DND-41 (cell line): ENCODE results near the gene RNF145.

Source experiments
- ATAC-seq: fragments of 200-7000 bp; cut with Tn5 transposase; 3 replicates; pipeline ENCODE4 v1.9.1; 2021; ENCODE audit warnings: low read depth; ENCODE audit not compliant: insufficient read depth
- DNase-seq: peaks from one replicate; pipeline ENCODE4 v3.0.0-alpha.2; 2020
- H2AFZ ChIP-seq: 2 replicates; pipeline ENCODE4 v1.6.0; 2012; ENCODE audit warnings: low read depth, low read length
- H3K27ac ChIP-seq: 2 replicates; pipeline ENCODE4 v1.5.1; 2012; ENCODE audit warnings: low read length, inconsistent platforms
- H3K27me3 ChIP-seq: fragments of 200-600 bp; sonication (generic); 2 replicates; pipeline ENCODE4 v1.6.0; 2012; ENCODE audit warnings: low read length, mild to moderate bottlenecking, inconsistent platforms; ENCODE audit not compliant: insufficient read depth, poor library complexity
- H3K36me3 ChIP-seq: 2 replicates; pipeline ENCODE4 v1.5.1; 2012; ENCODE audit warnings: low read length, inconsistent platforms; ENCODE audit not compliant: insufficient read depth
- H3K4me1 ChIP-seq: 2 replicates; pipeline ENCODE4 v1.5.1; 2012; ENCODE audit warnings: mild to moderate bottlenecking, low read length; ENCODE audit not compliant: insufficient read depth
- H3K4me2 ChIP-seq: 2 replicates; pipeline ENCODE4 v1.6.0; 2012; ENCODE audit warnings: mild to moderate bottlenecking, moderate library complexity, low read length, inconsistent platforms; ENCODE audit not compliant: insufficient read depth
- H3K4me3 ChIP-seq, 2 experiments: fragments of 200-600 bp in 1 of 2; shearing (Covaris generic) in 1 of 2; 2 replicates each; pipeline ENCODE4 v1.5.1; 2012 to 2016; ENCODE audit warnings: inconsistent platforms in 2 of 2, low read length in 2 of 2, mild to moderate bottlenecking in 2 of 2, low read depth in 1 of 2, moderate library complexity in 1 of 2
- H3K79me2 ChIP-seq: 2 replicates; pipeline ENCODE4 v1.6.0; 2012; ENCODE audit warnings: low read length, inconsistent platforms; ENCODE audit not compliant: insufficient read depth
- H3K9ac ChIP-seq: 2 replicates; pipeline ENCODE4 v1.6.0; 2012; ENCODE audit warnings: low read depth, mild to moderate bottlenecking, inconsistent platforms, low read length, moderate library complexity
- H3K9me3 ChIP-seq: 2 replicates; pipeline ENCODE4 v1.5.1; 2012; ENCODE audit warnings: low read length, moderate library complexity, mild to moderate bottlenecking, inconsistent platforms; ENCODE audit not compliant: insufficient read depth, severe bottlenecking
- H4K20me1 ChIP-seq: 2 replicates; pipeline ENCODE4 v1.6.0; 2012; ENCODE audit warnings: low read length; ENCODE audit not compliant: insufficient read depth
- CTCF ChIP-seq: IDR thresholded peaks from 2 replicates; pipeline ENCODE4 v1.5.1; 2012; ENCODE audit warnings: borderline replicate concordance, low read length, moderate library complexity, mild to moderate bottlenecking; ENCODE audit not compliant: poor library complexity, severe bottlenecking; ENCODE audit errors: extremely low read depth
- EZH2 ChIP-seq: IDR thresholded peaks from 3 replicates; pipeline ENCODE4 v1.6.1; 2012; ENCODE audit warnings: borderline replicate concordance, low read depth, mild to moderate bottlenecking, moderate library complexity, low read length, inconsistent platforms; ENCODE audit not compliant: severe bottlenecking

RNF145 gene

GRCh38 chr5:159179529-159180305 is 29.6 kb downstream of the RNF145 start:
- TF ChIP-seq CTCF: no peak
- TF ChIP-seq EZH2: no peak
- peaks cover 78% of the 10 kb centered on the region for H3K36me3 ChIP-seq
- H2AFZ ChIP-seq: no peak overlapping the region
- no peak overlapping the region for H3K4me3 ChIP-seq
- no peaks in the 10 kb centered on the region for H3K9me3 ChIP-seq
- peaks cover 20% of the 10 kb centered on the region for H3K79me2 ChIP-seq
- ATAC-seq: no peak
- no peaks in the 10 kb centered on the region for H3K27me3 ChIP-seq
- H3K9ac ChIP-seq: no peak overlapping the region
- H3K4me2 ChIP-seq: no peak overlapping the region
- peaks cover 7% of the 10 kb centered on the region; the same call in 1 of the 2 replicates for H4K20me1 ChIP-seq
- no peak for DNase-seq
- peaks cover 11% of the 10 kb centered on the region for H3K4me1 ChIP-seq
- no peak overlapping the region for H3K27ac ChIP-seq

- DNase-seq (no peak), ATAC-seq (no peak)
- Histone ChIP-seq H3K27ac (no peak overlapping the region), H3K9ac (no peak overlapping the region), H4K20me1 (peaks cover 7% of the 10 kb centered on the region; the same call in 1 of the 2 replicates), H3K9me3 (no peaks in the 10 kb centered on the region), H3K27me3 (no peaks in the 10 kb centered on the region), H3K36me3 (peaks cover 80% of the 10 kb centered on the region), H3K4me2 (no peak overlapping the region), H3K79me2 (peaks cover 20% of the 10 kb centered on the region), H2AFZ (no peak overlapping the region), H3K4me1 (peaks cover 11% of the 10 kb centered on the region), H3K4me3 (no peak overlapping the region)
- no peak for TF ChIP-seq EZH2
- TF ChIP-seq CTCF: no peak
Measured at GRCh38 chr5:159178978-159179377, 30.4 kb downstream of the RNF145 start.

- DNase-seq: no peak
- no peak overlapping the region for H2AFZ ChIP-seq
- no peak overlapping the region for H3K27ac ChIP-seq
- H3K79me2 ChIP-seq: 0 out of 2 replicates have a peak, but pooled peaks cover 6% of the 10 kb centered on the region
- peaks cover 11% of the 10 kb centered on the region for H3K4me1 ChIP-seq
- no peaks in the 10 kb centered on the region for H3K9me3 ChIP-seq
- H3K27me3 ChIP-seq: no peaks in the 10 kb centered on the region
- H3K4me3 ChIP-seq: no peak overlapping the region
- ATAC-seq: peak; percentile 85
- H3K36me3 ChIP-seq: peaks cover 77% of the 10 kb centered on the region
- no peak overlapping the region for H3K4me2 ChIP-seq
- no peak overlapping the region for H3K9ac ChIP-seq
- no peak for TF ChIP-seq EZH2
- no peak for TF ChIP-seq CTCF
- peaks cover 10% of the 10 kb centered on the region; the same call in 1 of the 2 replicates for H4K20me1 ChIP-seq
Measured at GRCh38 chr5:159175547-159175946, 33.8 kb downstream of the RNF145 start.
